GM12874 (cell line): Measurements from ENCODE around the gene CRAT.

Source experiments
- TF ChIP-seq, protein P1 (sequence below): IDR thresholded peaks from 2 replicates; pipeline ENCODE4 v1.5.1; 2011; ENCODE audit warnings: low read depth, mild to moderate bottlenecking, control low read depth, low read length, moderate library complexity; ENCODE audit not compliant: insufficient read depth

CRAT gene

GRCh38 chr9:129141066-129142041 is 30.8 kb upstream of the CRAT start:
- TF ChIP-seq, protein P1, sequence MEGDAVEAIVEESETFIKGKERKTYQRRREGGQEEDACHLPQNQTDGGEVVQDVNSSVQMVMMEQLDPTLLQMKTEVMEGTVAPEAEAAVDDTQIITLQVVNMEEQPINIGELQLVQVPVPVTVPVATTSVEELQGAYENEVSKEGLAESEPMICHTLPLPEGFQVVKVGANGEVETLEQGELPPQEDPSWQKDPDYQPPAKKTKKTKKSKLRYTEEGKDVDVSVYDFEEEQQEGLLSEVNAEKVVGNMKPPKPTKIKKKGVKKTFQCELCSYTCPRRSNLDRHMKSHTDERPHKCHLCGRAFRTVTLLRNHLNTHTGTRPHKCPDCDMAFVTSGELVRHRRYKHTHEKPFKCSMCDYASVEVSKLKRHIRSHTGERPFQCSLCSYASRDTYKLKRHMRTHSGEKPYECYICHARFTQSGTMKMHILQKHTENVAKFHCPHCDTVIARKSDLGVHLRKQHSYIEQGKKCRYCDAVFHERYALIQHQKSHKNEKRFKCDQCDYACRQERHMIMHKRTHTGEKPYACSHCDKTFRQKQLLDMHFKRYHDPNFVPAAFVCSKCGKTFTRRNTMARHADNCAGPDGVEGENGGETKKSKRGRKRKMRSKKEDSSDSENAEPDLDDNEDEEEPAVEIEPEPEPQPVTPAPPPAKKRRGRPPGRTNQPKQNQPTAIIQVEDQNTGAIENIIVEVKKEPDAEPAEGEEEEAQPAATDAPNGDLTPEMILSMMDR: no peak

GRCh38 chr9:129140397-129141065 is 29.9 kb upstream of the CRAT start:
- TF ChIP-seq, protein P1: no peak

GRCh38 chr9:129139993-129140396 is 29.4 kb upstream of the CRAT start:
- TF ChIP-seq, protein P1: no peak

DNA sequence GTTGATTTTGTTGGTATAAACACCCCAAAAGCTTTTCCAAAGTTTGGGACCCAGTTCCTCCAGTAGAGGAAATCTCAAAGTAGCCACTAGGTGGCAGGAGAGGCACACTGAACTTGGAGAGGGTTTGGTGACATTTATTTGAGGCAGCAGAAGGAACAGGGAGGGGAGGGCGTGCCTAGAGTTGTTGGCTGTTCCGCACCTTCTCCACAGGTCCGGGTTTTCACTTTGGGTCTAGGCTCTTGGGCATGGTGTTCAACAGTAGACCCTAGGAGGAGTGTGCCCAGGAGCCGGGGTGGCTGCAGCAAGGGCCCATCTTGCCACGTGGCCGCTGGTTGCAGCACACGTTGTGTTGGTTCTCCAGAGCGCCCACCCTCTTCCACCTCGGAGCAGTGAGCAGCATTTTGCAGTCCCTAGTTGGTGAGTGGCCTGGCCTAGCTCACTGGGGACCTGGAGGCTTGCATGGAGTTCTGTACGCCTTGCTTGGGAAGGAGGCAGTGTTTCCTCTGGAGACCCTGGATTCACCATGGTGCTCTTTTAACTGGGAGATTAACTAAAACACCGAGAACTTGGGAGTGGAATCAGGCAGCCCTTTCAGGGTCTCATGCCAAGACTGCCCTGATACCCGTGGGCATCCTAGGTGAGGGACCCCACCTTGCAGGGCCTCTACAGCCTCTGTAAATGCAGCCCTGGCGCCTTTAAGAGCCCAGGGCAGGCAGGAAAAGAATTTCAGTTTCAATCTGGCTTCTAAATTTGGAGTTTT is 28.8 kb upstream of the CRAT start:
- TF ChIP-seq, protein P1: peak; percentile 78

DNA sequence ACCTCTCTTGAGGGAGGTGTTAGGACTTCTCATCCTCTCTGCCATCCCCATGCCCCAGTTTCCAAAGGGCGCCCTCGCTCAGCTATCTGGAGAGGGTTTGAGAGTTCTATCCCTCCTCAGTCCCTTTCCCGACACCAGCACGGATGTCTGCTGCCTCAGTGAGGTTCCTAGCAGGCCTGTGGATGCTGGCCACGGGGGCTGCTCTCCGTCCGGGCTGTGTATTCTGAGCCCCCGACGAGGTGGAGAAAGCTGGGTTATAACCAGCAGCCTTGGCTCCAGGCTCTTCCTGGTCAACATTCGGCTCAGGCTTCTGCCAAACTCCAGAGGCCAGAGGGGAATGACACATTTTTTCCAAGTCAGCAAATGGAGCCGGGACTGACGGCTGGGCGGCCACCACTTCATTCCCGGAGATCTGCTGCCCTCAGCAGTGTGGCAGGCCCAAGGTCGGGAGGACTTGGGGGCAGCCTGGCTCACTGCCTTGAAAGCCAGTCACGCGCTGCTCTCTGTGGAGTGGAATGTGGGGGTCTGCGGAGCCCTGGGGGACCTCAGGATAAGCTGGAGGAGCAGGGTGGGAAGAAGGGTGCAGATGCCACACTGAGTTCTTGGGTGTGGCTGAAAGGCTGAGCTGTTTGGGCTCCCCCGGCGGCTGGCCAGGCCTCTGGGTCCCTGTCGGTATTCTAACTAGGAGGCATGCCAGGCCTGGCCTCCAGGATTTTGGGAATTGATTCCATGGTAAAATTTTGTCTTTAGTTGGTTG is 28.1 kb upstream of the CRAT start:
- TF ChIP-seq, protein P1: no peak

DNA sequence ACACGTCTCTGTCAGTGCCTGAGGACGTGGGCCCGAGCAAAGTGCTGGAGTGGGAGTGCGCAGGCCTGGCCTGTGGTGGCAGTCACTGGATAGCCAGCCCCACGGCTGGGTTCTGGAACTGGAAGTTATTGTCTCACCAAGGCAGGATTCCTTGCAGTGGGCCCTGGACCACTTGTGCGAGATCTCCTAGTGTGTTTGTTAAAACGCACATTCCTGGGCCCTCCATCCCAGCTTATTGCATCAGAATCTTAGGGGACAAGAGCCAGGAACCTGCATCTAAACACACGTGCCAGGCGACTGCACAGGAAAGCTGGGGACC is 27.5 kb upstream of the CRAT start:
- TF ChIP-seq, protein P1: no peak
